HCT116 (cell line): ENCODE data around the gene CCSER1.

Experiments used
- CBX3 ChIP-seq: IDR thresholded peaks from 2 replicates; pipeline ENCODE4 v1.6.1; 2012; ENCODE audit warnings: low read depth
- CTCF ChIP-seq, 3 experiments: fragments of 200-600 bp in 1 of 3; sonication (generic) in 1 of 3; IDR thresholded peaks in 2 of 3; conservative IDR thresholded peaks in 1 of 3; 2 replicates each; pipeline ENCODE4 v1.5.1; 2012 to 2017; ENCODE audit warnings: low read depth in 2 of 3, low read length in 2 of 3, antibody characterized with exemption in 1 of 3, borderline replicate concordance in 1 of 3, control low read depth in 1 of 3, mild to moderate bottlenecking in 1 of 3, mixed read lengths in 1 of 3, mixed run types in 1 of 3, moderate library complexity in 1 of 3; ENCODE audit not compliant: insufficient read depth in 1 of 3
- EGR1 ChIP-seq: IDR thresholded peaks from 2 replicates; pipeline ENCODE4 v1.6.1; 2012; ENCODE audit warnings: low read depth
- EZH2 ChIP-seq: fragments of 200-600 bp; sonication (generic); IDR thresholded peaks from 2 replicates; pipeline ENCODE4 v1.6.1; 2017; ENCODE audit warnings: antibody characterized with exemption, mixed run types
- EZH2phosphoT487 ChIP-seq: fragments of 200-600 bp; IDR thresholded peaks from 2 replicates; pipeline ENCODE4 v1.6.1; 2018; ENCODE audit warnings: antibody characterized with exemption, borderline replicate concordance
- POLR2A ChIP-seq: IDR thresholded peaks from 2 replicates; pipeline ENCODE4 v1.7.0; 2011; ENCODE audit warnings: borderline replicate concordance; ENCODE audit not compliant: insufficient read depth, insufficient read length; ENCODE audit errors: extremely low read depth
- POLR2AphosphoS5 ChIP-seq: IDR thresholded peaks from 2 replicates; pipeline ENCODE4 v1.6.1; 2011; ENCODE audit warnings: mild to moderate bottlenecking, low read depth, low read length, moderate library complexity
- SRF ChIP-seq: IDR thresholded peaks from 2 replicates; pipeline ENCODE4 v1.6.1; 2012; ENCODE audit warnings: low read depth
- YY1 ChIP-seq: IDR thresholded peaks from 2 replicates; pipeline ENCODE4 v1.6.1; 2011; ENCODE audit warnings: low read length, low read depth, moderate library complexity, mild to moderate bottlenecking; ENCODE audit not compliant: insufficient replicate concordance; ENCODE audit errors: extremely low read depth

- TF ChIP-seq POLR2AphosphoS5: no peak
- TF ChIP-seq CTCF (IDR thresholded peaks at IDR 0.05 in 2 of 3, conservative IDR thresholded peaks at IDR 0.05 in 1 of 3; ENCODE audit: borderline replicate concordance in 1 of 3, insufficient read depth in 1 of 3, low read depth in 2 of 3, low read length in 2 of 3): no peak
- TF ChIP-seq SRF: no peak
- TF ChIP-seq EZH2: no peak
- TF ChIP-seq POLR2A: no peak
- TF ChIP-seq EZH2phosphoT487: no peak
- TF ChIP-seq YY1: no peak
- TF ChIP-seq CBX3: no peak
- TF ChIP-seq EGR1: no peak
These were observed 368.0 kb downstream of the CCSER1 start for GRCh38 chr4:90495211-90495610.
